Transverse colon (tissue), 4 donors: ENCODE results near the gene FGGY. TPM values are rescaled to one million over a fixed set of nuclear protein-coding genes. Genes with fewer than 3 reads are reported as not detected.
"Not testable (repeated sequence)": the region's sequence is repeated elsewhere in the genome, so short reads cannot be mapped to it uniquely, and the experiment has no call there.

Experiments used
- DNase-seq: peaks from one replicate; pipeline ENCODE4 v3.0.0-alpha.2; 2019
- H3K27ac ChIP-seq, 4 donors: fragments of 200-600 bp; sonication (generic); 2 replicates each; pipeline ENCODE4 v1.5.1; 2016 to 2018; ENCODE audit warnings: inconsistent platforms in 4 of 4
- H3K27me3 ChIP-seq: fragments of 200-600 bp; sonication (generic); 2 replicates; pipeline ENCODE4 v1.5.1; 2017; ENCODE audit warnings: inconsistent platforms
- H3K36me3 ChIP-seq, 4 donors: fragments of 200-600 bp; sonication (generic); 2 replicates each; pipeline ENCODE4 v1.5.1; 2017 to 2019; ENCODE audit warnings: inconsistent platforms in 4 of 4
- H3K4me1 ChIP-seq, 4 donors: fragments of 200-600 bp; sonication (generic); 2 replicates each; pipeline ENCODE4 v1.5.1; 2017 to 2020; ENCODE audit warnings: inconsistent platforms in 4 of 4
- H3K4me3 ChIP-seq, 4 donors: fragments of 200-600 bp; sonication (generic); 1 replicate in 1 of 4; 2 replicates in 3 of 4; pipeline versions ENCODE4 v1.5.1 to v1.6.1; 2017 to 2019; ENCODE audit warnings: inconsistent platforms in 4 of 4
- H3K9me3 ChIP-seq, 2 donors: fragments of 200-600 bp; sonication (generic); 2 replicates each; pipeline ENCODE4 v1.5.1; 2017 to 2019; ENCODE audit warnings: inconsistent platforms in 2 of 2
- EP300 ChIP-seq: sonication (generic); formaldehyde crosslinking; IDR thresholded peaks from one replicate; pipeline ENCODE4 v1.6.1; 2017; ENCODE audit warnings: antibody characterized with exemption, low read depth
- POLR2A ChIP-seq: fragments of 450-650 bp; IDR thresholded peaks from one replicate; pipeline ENCODE4 v1.6.1; 2016; ENCODE audit warnings: antibody characterized with exemption, mild to moderate bottlenecking, moderate library complexity
- POLR2AphosphoS5 ChIP-seq, 3 donors: sonication (generic); formaldehyde crosslinking; IDR thresholded peaks; one replicate each; pipeline ENCODE4 v1.6.1; 2016; ENCODE audit warnings: antibody characterized with exemption in 3 of 3
- WGBS, 2 donors: methylation state at CpG; one replicate each; pipeline ENCODE4 v1.1.5; 2018; ENCODE audit warnings: low coverage in 1 of 2; 5-methylcytosine and 5-hydroxymethylcytosine counted together
- in situ Hi-C, 4 donors: fragments of 200-750 bp; cut with MboI; loops; one replicate each; pipeline versions ENCODE4 v1.15.0 to v1.15.1; 2017; ENCODE audit warnings: low sequenced_read_pairs in 3 of 4, low pct_ligation_motif_present in 1 of 4, low pct_unique_long_range_greater_than_20kb in 1 of 4
- intact Hi-C: fragments of 100-400 bp; cut with DNase I; formaldehyde crosslinking; loops from one replicate; pipeline ENCODE4 v1.15.1; 2023; ENCODE audit warnings: low total_unique reads
- total RNA-seq, 4 donors: library from RNA; depleted of rRNA; stranded (reverse); fragments of >200 nt; gene quantifications; one replicate each; pipeline ENCODE4 v1.1.0, GENCODE V29; 2016
- TF ChIP-seq, protein P1 (sequence below), 5 experiments: fragments of 200-600 bp in 3 of 5; fragments of 450-650 bp in 2 of 5; sonication (generic) in 3 of 5; IDR thresholded peaks; 1 replicate in 2 of 5; 2 replicates in 3 of 5; pipeline ENCODE4 v1.5.1; 2016 to 2017; ENCODE audit warnings: antibody characterized with exemption in 5 of 5, inconsistent platforms in 3 of 5, mild to moderate bottlenecking in 2 of 5, moderate library complexity in 1 of 5

FGGY gene
- total RNA-seq, 4 donors from 2014 or later, result 18.2 to 97.7 (median 27.1) TPM

GRCh38 chr1:59730759-59731478 is 434.0 kb downstream of the FGGY start:
- H3K36me3 ChIP-seq, result no peaks in the 10 kb centered on the region
- H3K4me1 ChIP-seq, result peaks cover 20 to 44% (median 24%) of the 10 kb centered on the region in 4 donors
- in situ Hi-C loops, result no loop called here
- peak; percentile 78 for DNase-seq
- no peaks in the 10 kb centered on the region for H3K9me3 ChIP-seq
- H3K27ac ChIP-seq, result peak overlapping the region; percentile 74 to 86 (median 80)
- 35 to 60% methylated on average over 5 to 12 of the region's 12 CpGs for WGBS, 2 donors
- no peak overlapping the region for H3K4me3 ChIP-seq
- H3K27me3 ChIP-seq, result no peaks in the 10 kb centered on the region
- TF ChIP-seq EP300 (peak; percentile 54), POLR2A (no peak), POLR2AphosphoS5 (IDR thresholded peaks at IDR 0.05) (peak; percentile 55 to 68 (median 62))
- intact Hi-C loops, result no loop called here

DNA sequence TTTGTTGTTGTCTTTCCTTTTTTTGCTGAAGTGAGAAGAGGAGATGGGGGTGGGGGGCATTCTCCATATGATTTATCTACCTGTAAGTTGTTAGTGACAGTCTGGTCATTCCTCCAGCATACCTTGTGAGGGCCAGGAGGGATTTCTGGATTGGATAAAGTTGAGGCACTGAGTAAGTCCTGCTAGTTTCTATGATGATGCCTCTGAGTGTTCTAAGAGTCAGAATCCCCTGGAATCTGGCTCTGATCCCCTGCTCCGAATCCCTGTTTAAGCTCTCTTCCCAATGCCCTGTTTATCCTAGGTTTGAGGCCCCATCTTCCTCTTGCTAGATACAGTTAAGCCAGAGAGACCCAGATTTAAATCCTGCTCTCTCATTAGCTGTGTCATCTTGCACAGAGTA is 434.7 kb downstream of the FGGY start:
- peaks cover 0 to 4% of the 10 kb centered on the region in 2 donors for H3K9me3 ChIP-seq
- peak overlapping the region; percentile 74 to 86 (median 80) for H3K27ac ChIP-seq
- no peak overlapping the region for H3K4me3 ChIP-seq
- no peaks in the 10 kb centered on the region for H3K36me3 ChIP-seq
- in situ Hi-C loops, result no loop called here
- peaks cover 20 to 44% (median 24%) of the 10 kb centered on the region in 4 donors for H3K4me1 ChIP-seq
- H3K27me3 ChIP-seq, result no peaks in the 10 kb centered on the region
- DNase-seq, result no peak
- WGBS, 2 donors, result 78% methylated on average over 1 of the region's 1 CpG
- TF ChIP-seq, protein P1, sequence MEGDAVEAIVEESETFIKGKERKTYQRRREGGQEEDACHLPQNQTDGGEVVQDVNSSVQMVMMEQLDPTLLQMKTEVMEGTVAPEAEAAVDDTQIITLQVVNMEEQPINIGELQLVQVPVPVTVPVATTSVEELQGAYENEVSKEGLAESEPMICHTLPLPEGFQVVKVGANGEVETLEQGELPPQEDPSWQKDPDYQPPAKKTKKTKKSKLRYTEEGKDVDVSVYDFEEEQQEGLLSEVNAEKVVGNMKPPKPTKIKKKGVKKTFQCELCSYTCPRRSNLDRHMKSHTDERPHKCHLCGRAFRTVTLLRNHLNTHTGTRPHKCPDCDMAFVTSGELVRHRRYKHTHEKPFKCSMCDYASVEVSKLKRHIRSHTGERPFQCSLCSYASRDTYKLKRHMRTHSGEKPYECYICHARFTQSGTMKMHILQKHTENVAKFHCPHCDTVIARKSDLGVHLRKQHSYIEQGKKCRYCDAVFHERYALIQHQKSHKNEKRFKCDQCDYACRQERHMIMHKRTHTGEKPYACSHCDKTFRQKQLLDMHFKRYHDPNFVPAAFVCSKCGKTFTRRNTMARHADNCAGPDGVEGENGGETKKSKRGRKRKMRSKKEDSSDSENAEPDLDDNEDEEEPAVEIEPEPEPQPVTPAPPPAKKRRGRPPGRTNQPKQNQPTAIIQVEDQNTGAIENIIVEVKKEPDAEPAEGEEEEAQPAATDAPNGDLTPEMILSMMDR (IDR thresholded peaks at IDR 0.05), result no peak
- TF ChIP-seq EP300 (no peak), POLR2A (no peak), POLR2AphosphoS5 (IDR thresholded peaks at IDR 0.05) (no peak)
- intact Hi-C loops, result no loop called here

DNA sequence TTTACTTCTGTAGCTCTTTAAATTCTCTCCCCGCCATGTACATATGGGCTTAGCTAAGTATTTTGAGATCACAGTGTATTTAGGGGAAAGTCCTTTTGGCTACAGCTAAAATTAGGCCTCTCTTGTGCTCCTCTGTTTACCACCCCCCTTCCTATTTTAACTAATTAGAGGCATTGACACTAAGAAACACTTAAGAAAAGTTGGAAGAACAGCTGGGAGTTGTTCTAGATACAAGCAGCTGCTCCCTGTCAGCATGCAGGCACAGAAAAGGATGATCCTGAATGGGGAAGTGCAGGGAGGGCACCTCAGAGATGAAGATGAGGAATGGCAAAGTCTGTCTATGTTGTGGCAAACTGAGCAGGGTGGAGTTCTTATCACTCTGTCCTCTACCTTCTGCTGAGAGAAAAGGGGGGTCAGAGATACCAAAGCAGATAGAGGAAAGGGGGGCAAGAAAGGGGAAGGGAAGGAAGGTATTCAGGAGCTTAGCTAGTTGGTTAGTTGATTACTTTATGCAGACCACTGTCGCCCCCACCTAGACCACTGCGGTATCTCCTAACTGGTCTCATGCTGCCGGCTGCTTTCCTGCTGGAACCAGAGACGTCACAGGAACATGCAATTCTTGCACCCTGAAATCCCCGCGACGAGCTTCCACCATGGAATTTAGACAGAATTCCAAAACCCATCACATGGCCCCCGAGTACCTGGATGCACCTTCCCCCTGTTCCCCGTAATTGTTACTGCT is 435.5 kb downstream of the FGGY start:
- H3K4me3 ChIP-seq, result no peak overlapping the region
- peak overlapping the region; percentile 74 to 86 (median 80) for H3K27ac ChIP-seq
- H3K36me3 ChIP-seq, result no peaks in the 10 kb centered on the region
- TF ChIP-seq, protein P1 (IDR thresholded peaks at IDR 0.05), result no peak
- TF ChIP-seq POLR2A (no peak), POLR2AphosphoS5 (IDR thresholded peaks at IDR 0.05) (peak in 1 of 3 donors; percentile 11)
- no peaks in the 10 kb centered on the region for H3K27me3 ChIP-seq
- intact Hi-C loops, result no loop called here
- DNase-seq, result no peak
- peaks cover 20 to 44% (median 24%) of the 10 kb centered on the region in 4 donors for H3K4me1 ChIP-seq
- in situ Hi-C loops, result no loop called here
- WGBS, 2 donors, result 84% methylated on average over 9 to 10 of the region's 10 CpGs
- peaks cover 0 to 9% of the 10 kb centered on the region in 2 donors for H3K9me3 ChIP-seq

GRCh38 chr1:59733443-59734141 is 436.7 kb downstream of the FGGY start:
- peak overlapping the region; percentile 74 to 86 (median 80) for H3K27ac ChIP-seq
- TF ChIP-seq POLR2AphosphoS5 (IDR thresholded peaks at IDR 0.05) (no peak), POLR2A (no peak), EP300 (no peak)
- TF ChIP-seq, protein P1 (IDR thresholded peaks at IDR 0.05), result no peak
- intact Hi-C loops, result no loop called here

DNA sequence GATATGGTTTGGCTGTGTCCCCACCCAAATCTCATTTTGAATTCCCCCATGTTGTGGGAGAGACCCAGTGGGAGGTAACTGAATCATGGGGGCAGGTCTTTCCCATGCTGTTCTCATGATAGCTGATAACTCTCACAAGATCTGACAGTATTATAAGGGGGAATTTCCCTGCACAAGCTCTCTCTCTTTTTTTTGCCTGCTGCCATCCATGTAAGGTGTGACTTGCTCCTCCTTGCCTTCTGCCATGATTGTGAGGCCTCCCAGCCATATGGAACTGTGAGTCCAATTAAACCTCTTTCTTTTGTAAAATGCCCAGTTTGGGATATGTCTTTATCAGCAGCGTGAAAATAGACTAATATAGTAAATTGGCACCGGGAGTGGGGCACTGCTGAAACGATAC is 439.0 kb downstream of the FGGY start:
- H3K27me3 ChIP-seq, intact Hi-C loops, H3K27ac ChIP-seq, H3K9me3 ChIP-seq, in situ Hi-C loops, H3K4me3 ChIP-seq, DNase-seq, H3K36me3 ChIP-seq: not testable (repeated sequence)
- peaks cover 14 to 42% (median 16%) of the 10 kb centered on the region in 4 donors for H3K4me1 ChIP-seq
- 78 to 99% methylated on average over 3 of the region's 3 CpGs for WGBS, 2 donors

More at GRCh38 chr1:59733443-59734141, 436.7 kb downstream of the FGGY start:
- no peak for DNase-seq
- in situ Hi-C loops, result no loop called here
- peaks cover 20 to 55% (median 26%) of the 10 kb centered on the region in 4 donors for H3K4me1 ChIP-seq
- no peaks in the 10 kb centered on the region for H3K27me3 ChIP-seq
- no peaks in the 10 kb centered on the region for H3K36me3 ChIP-seq
- H3K4me3 ChIP-seq, result no peak overlapping the region
- 89 to 96% methylated on average over 3 of the region's 3 CpGs for WGBS, 2 donors
- peaks cover 0 to 9% of the 10 kb centered on the region in 2 donors for H3K9me3 ChIP-seq
